ENCODE results near the gene HADHA. TPM values are rescaled to one million over a fixed set of nuclear protein-coding genes. Genes with fewer than 3 reads are reported as not detected.

HADHA gene
- total RNA-seq, 1 experiment from 2014 or later: 101 TPM

DNA sequence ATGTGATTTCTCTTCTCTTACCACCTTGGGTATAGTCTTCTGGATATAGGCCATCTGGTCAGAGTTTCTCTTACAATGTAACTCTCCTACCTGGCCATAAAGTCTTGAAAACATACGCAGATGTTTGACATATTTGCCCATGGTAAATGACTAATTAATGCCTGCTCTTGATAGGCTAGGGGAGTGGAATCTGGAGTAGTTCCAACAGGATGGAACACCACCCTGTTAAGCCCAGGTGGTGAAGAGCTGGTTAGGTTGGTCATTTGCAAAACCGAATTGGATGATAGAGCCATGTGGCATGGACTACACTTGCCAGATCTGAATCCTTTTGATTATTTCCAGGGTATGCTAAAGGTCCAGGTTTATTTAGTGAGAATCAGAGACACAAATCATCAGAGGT lies 36.8 kb upstream of the HADHA start:
- peaks cover 11 to 19% of the 10 kb centered on the region in 2 experiments; a peak in 3 of 4 replicates for H3K36me3 ChIP-seq (ENCODE audit: control insufficient read depth in 1 of 2, insufficient read depth in 2 of 2, low read length in 2 of 2)
- ATAC-seq (no peak), DNase-seq (ENCODE audit: low read depth, low spot score) (no peak)
- H3K9me3 ChIP-seq (ENCODE audit: control insufficient read depth in 1 of 2, insufficient read depth in 1 of 2, low read depth in 1 of 2, low read length in 2 of 2): no peaks in the 10 kb centered on the region
- ChIA-PET POLR2A (no interaction called here), CTCF (no interaction called here), RAD21 (ENCODE audit: low non-redundant PET in 1 of 2, low total read pairs in 2 of 2, uncharacterized antibody in 2 of 2, unreplicated experiment in 2 of 2) (no interaction called here)
- intact Hi-C loops (cut with micrococcal nuclease): no loop called here
- no peak overlapping the region for H3K9ac ChIP-seq (ENCODE audit: low read length)
- no peak overlapping the region for H2AFZ ChIP-seq (ENCODE audit: low read depth, low read length, poor library complexity, severe bottlenecking)
- H3K27ac ChIP-seq (ENCODE audit: low read depth, low read length): no peak overlapping the region
- BruUV-seq (replicated peaks): no TSS peak
- no peaks in the 10 kb centered on the region for H3K79me2 ChIP-seq (ENCODE audit: insufficient read depth, low read length)
- TF ChIP-seq SRF (IDR thresholded peaks at IDR 0.05; ENCODE audit: low read depth) (no peak), ELF1 (IDR thresholded peaks at IDR 0.05; ENCODE audit: borderline replicate concordance, low read depth) (no peak), CEBPB (IDR thresholded peaks at IDR 0.05; ENCODE audit: low read depth) (no peak), RAD21 (IDR thresholded peaks at IDR 0.05; ENCODE audit: low read depth) (no peak), EGR1 (IDR thresholded peaks at IDR 0.05; ENCODE audit: low read depth) (no peak), EZH2 (IDR thresholded peaks at IDR 0.05) (no peak), TCF7L2 (IDR thresholded peaks at IDR 0.05; ENCODE audit: borderline replicate concordance, extremely low read depth, insufficient read depth, insufficient read length) (no peak), FOSL1 (IDR thresholded peaks at IDR 0.05; ENCODE audit: low read depth) (no peak), ZNF274 (IDR thresholded peaks at IDR 0.05; ENCODE audit: low read depth, low read length) (no peak), POLR2A (IDR thresholded peaks at IDR 0.05; ENCODE audit: borderline replicate concordance, extremely low read depth, insufficient read depth, insufficient read length) (no peak)
- TF ChIP-seq, protein P1, sequence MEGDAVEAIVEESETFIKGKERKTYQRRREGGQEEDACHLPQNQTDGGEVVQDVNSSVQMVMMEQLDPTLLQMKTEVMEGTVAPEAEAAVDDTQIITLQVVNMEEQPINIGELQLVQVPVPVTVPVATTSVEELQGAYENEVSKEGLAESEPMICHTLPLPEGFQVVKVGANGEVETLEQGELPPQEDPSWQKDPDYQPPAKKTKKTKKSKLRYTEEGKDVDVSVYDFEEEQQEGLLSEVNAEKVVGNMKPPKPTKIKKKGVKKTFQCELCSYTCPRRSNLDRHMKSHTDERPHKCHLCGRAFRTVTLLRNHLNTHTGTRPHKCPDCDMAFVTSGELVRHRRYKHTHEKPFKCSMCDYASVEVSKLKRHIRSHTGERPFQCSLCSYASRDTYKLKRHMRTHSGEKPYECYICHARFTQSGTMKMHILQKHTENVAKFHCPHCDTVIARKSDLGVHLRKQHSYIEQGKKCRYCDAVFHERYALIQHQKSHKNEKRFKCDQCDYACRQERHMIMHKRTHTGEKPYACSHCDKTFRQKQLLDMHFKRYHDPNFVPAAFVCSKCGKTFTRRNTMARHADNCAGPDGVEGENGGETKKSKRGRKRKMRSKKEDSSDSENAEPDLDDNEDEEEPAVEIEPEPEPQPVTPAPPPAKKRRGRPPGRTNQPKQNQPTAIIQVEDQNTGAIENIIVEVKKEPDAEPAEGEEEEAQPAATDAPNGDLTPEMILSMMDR (IDR thresholded peaks at IDR 0.05 in 2 of 3, conservative IDR thresholded peaks at IDR 0.05 in 1 of 3; ENCODE audit: borderline replicate concordance in 1 of 3, insufficient read depth in 1 of 3, low read depth in 2 of 3, low read length in 2 of 3): no peak
- TF ChIP-seq, protein P2, sequence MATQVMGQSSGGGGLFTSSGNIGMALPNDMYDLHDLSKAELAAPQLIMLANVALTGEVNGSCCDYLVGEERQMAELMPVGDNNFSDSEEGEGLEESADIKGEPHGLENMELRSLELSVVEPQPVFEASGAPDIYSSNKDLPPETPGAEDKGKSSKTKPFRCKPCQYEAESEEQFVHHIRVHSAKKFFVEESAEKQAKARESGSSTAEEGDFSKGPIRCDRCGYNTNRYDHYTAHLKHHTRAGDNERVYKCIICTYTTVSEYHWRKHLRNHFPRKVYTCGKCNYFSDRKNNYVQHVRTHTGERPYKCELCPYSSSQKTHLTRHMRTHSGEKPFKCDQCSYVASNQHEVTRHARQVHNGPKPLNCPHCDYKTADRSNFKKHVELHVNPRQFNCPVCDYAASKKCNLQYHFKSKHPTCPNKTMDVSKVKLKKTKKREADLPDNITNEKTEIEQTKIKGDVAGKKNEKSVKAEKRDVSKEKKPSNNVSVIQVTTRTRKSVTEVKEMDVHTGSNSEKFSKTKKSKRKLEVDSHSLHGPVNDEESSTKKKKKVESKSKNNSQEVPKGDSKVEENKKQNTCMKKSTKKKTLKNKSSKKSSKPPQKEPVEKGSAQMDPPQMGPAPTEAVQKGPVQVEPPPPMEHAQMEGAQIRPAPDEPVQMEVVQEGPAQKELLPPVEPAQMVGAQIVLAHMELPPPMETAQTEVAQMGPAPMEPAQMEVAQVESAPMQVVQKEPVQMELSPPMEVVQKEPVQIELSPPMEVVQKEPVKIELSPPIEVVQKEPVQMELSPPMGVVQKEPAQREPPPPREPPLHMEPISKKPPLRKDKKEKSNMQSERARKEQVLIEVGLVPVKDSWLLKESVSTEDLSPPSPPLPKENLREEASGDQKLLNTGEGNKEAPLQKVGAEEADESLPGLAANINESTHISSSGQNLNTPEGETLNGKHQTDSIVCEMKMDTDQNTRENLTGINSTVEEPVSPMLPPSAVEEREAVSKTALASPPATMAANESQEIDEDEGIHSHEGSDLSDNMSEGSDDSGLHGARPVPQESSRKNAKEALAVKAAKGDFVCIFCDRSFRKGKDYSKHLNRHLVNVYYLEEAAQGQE (IDR thresholded peaks at IDR 0.05; ENCODE audit: low read depth): no peak
- no peaks in the 10 kb centered on the region for H3K27me3 ChIP-seq (ENCODE audit: insufficient read depth, low read length)
- peaks cover 0 to 9% of the 10 kb centered on the region in 2 experiments; a peak in 2 of 4 replicates for H3K4me1 ChIP-seq (ENCODE audit: control insufficient read depth in 1 of 2, insufficient read depth in 2 of 2, low read length in 2 of 2)
- H4K20me1 ChIP-seq (ENCODE audit: insufficient read depth): no peaks in the 10 kb centered on the region
- H3K4me2 ChIP-seq (ENCODE audit: low read length): no peak overlapping the region
- H3K9me2 ChIP-seq (ENCODE audit: insufficient read depth): no peaks in the 10 kb centered on the region
- H3K4me3 ChIP-seq (replicated peaks in 1 of 2; ENCODE audit: low read depth in 1 of 2, low read length in 2 of 2): no peak overlapping the region

Measured in HCT116 (cell line).